Right cardiac atrium (tissue), 5 donors: ENCODE data around the gene POC1A. TPM values are rescaled to one million over a fixed set of nuclear protein-coding genes. Genes with fewer than 3 reads are reported as not detected.
"Not testable (repeated sequence)": the region's sequence is repeated elsewhere in the genome, so short reads cannot be mapped to it uniquely, and the experiment has no call there.

Experiments used
- ATAC-seq, 2 donors: fragments of 200-7000 bp; cut with Tn5 transposase; one replicate each; pipeline versions ENCODE4 v1.8.0 to v1.9.1; 2020; ENCODE audit warnings: moderate library complexity in 2 of 2, mild to moderate bottlenecking in 1 of 2
- DNase-seq, 3 donors: peaks; one replicate each; pipeline ENCODE4 v3.0.0-alpha.2; 2020
- H3K27ac ChIP-seq: one replicate; pipeline ENCODE4 v1.5.1; 2013; ENCODE audit warnings: mild to moderate bottlenecking, low read length, control low read depth, moderate library complexity
- H3K27me3 ChIP-seq: one replicate; pipeline ENCODE4 v1.6.1; 2013; ENCODE audit not compliant: control insufficient read depth, insufficient read depth
- H3K4me1 ChIP-seq: one replicate; pipeline ENCODE4 v1.6.1; 2013; ENCODE audit warnings: low read length; ENCODE audit not compliant: control insufficient read depth, insufficient read depth
- H3K4me3 ChIP-seq: one replicate; pipeline ENCODE4 v1.5.1; 2013; ENCODE audit warnings: low read length, control low read depth
- H3K9me3 ChIP-seq: one replicate; pipeline ENCODE4 v1.6.1; 2013; ENCODE audit warnings: low read length; ENCODE audit not compliant: control insufficient read depth
- WGBS: extraction: QIAGEN DNeasy Blood & Tissue Kit; methylation state at CpG from one replicate; pipeline ENCODE4 v1.1.7; 2013; 5-methylcytosine and 5-hydroxymethylcytosine counted together
- intact Hi-C, 4 donors: fragments of 100-400 bp; cut with DNase I; formaldehyde crosslinking; loops; one replicate each; pipeline versions ENCODE4 v1.11.0 to v1.14.0; 2022 to 2023
- polyA plus RNA-seq: library from polyadenylated mRNA; stranded (reverse); fragments of 200-250 nt; gene quantifications from one replicate; pipeline ENCODE4 v1.2.3, GENCODE V29; 2013
- total RNA-seq, 4 donors: library from RNA; stranded (reverse); fragmentation: NEBNext Ultra II Directional; extraction: Animal tissue kit (Norgen Biotek cat#: 25700); gene quantifications; one replicate each; pipeline ENCODE4 v1.2.1, GENCODE V29; 2021
- donor health status: healthy with polysubstance abuse.
- donor health status: DM: no; HTN: yes; CAD: no.
- donor health status: DM: no; HTN: no; CAD: no.
- donor health status: DM: no; HTN: yes; CAD: no; lungs with severe emphysema.
- donor health status: DM: yes; HTN: yes; CAD: no.

Gene POC1A
- total and polyA plus RNA-seq, 5 donors = 0.75 to 1.4 (median 1.2) TPM

DNA sequence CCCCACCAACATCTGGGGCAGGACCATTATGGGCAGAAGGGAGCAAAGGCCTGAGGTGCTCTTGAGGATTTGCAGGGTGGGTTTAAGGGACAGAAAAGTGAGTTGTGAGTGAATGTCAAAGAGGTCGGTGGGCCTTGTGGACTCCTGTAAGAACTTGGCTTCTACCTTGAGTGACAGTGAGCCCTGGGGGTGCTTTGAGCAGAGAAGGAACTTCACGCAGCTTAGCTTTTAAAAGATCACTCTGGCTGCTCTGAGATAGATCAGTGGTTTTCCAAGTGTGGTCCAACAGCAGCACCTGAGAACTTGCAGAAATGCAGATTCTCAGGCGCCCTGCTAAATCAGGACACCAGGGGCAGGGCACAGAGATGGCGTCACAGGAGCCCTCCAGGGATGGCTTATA lies 28.5 kb upstream of the POC1A start:
- H3K27me3 ChIP-seq = no peaks in the 10 kb centered on the region
- peaks cover 6% of the 10 kb centered on the region for H3K4me1 ChIP-seq
- ATAC-seq = no peak
- intact Hi-C loops = no loop called here
- 91% methylated on average over 4 of the region's 4 CpGs for WGBS
- no peaks in the 10 kb centered on the region for H3K9me3 ChIP-seq
- H3K4me3 ChIP-seq = no peak overlapping the region
- no peak for DNase-seq
- no peak overlapping the region for H3K27ac ChIP-seq

DNA sequence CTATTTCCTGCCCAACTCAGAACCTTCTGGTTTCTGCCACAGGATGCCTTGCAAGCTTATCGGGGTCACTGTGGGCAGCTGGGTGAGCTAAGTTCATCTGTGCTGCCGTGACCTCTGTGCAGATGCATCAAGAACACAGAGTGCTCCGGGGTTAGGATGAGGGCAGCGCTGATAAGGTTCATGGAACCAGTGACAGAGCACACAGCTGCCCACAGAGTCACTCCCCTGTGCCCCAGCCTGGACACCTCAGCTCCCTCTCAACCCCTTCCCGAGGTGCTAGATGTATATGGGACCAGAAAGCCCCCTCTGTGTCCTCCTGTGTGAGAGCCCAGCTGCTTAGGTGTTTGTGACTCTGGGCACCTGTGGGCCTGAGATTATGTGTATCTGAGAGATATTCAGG lies 28.0 kb upstream of the POC1A start:
- DNase-seq (no peak), ATAC-seq (peak in 1 of 2 donors; percentile 10)
- WGBS = 58% methylated on average over 5 of the region's 5 CpGs
- Histone ChIP-seq H3K9me3 (no peaks in the 10 kb centered on the region), H3K27ac (no peak overlapping the region), H3K4me1 (peaks cover 6% of the 10 kb centered on the region), H3K4me3 (no peak overlapping the region), H3K27me3 (no peaks in the 10 kb centered on the region)
- intact Hi-C loops = no loop called here

DNA sequence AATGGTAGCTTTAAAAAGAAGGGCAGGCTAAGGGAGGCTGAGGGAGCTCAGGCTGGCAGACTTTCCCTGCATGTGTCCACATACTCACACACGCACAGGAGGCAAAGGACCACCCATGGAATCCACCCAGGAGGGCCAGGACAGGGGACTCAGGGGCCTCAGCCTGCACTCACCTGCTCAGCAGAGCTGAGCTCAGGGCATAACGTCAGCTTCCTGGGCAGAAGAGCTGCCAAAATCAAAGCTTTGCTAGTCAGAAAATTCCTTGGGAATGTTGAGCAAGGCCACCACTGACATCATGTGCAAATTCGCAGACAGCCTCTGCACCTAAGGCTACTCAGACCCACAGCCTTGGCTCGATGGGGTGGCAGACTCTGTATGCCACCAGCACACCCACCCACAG lies 27.3 kb upstream of the POC1A start:
- ATAC-seq (peak in 1 of 2 donors; percentile 7), DNase-seq (no peak)
- Histone ChIP-seq H3K27ac (no peak overlapping the region), H3K4me1 (peaks cover 6% of the 10 kb centered on the region), H3K9me3 (no peaks in the 10 kb centered on the region), H3K4me3 (no peak overlapping the region), H3K27me3 (no peaks in the 10 kb centered on the region)
- intact Hi-C loops = no loop called here
- WGBS = 61% methylated on average over 4 of the region's 4 CpGs

DNA sequence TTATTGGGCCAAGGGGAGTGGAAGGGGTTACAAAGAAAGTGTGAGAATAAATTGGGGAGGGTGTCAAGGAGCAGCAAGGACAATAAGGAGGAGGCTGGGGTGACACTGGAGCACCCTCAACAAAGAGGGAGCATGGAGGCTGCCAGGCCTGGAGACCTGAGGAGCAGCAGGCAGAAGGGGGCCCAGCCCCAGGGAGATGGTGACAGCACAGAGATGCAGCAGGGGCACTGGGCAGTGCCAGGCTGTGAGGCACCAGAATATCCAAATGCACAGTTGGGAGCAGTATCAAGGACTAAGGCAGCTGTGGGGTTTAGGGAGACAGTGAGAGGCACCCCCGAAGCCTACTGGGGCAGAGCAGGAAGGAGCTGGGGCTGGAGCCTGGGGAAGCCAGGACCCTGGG lies 24.3 kb upstream of the POC1A start:
- Histone ChIP-seq H3K9me3 (no peaks in the 10 kb centered on the region), H3K4me1 (peaks cover 6% of the 10 kb centered on the region), H3K27ac (no peak overlapping the region), H3K27me3 (no peaks in the 10 kb centered on the region), H3K4me3 (no peak overlapping the region)
- no peak for ATAC-seq
- intact Hi-C loops = no loop called here
- 95% methylated on average over 1 of the region's 1 CpG for WGBS
- no peak for DNase-seq

DNA sequence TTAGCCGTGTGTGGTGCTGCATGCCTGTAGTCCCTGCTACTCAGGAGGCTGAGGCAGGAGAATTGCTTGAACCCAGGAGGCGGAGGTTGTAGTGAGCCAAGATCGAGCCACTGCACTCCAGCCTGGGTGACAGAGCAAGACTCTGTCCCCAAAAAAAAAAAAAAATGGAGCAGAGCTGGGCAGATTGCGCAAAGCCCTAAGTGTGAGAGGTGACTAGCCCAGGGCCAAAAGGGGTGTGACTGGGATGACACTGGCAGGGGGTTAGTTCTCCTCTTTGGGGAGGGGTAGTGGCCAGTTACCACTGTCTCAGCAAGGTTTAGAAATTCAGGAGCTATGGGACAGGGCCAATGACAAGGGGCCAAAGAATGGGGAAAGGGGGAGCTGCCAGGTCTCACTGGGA lies 23.9 kb upstream of the POC1A start:
- ATAC-seq, H3K9me3 ChIP-seq, H3K4me3 ChIP-seq, H3K27ac ChIP-seq, DNase-seq, intact Hi-C loops, H3K4me1 ChIP-seq, H3K27me3 ChIP-seq: not testable (repeated sequence)
- WGBS = 96% methylated on average over 4 of the region's 4 CpGs

DNA sequence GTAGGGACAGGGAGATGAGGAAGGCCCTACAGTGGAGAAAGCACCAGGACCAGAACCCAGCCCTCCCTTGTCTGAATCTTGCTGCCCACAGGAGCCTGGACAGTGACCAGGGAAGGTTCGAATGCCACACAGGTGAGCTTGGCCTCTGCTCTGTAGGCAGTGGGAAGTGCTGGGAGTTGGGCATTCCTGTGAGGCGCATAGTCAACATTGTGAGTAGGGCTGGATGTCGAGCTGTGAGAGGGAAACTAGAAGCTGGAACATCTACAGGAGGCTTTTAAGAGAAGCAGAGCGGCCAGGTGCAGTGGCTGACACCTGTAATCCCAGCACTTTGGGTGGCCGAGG lies 23.4 kb upstream of the POC1A start:
- H3K4me3 ChIP-seq = no peak overlapping the region
- DNase-seq = no peak
- H3K4me1 ChIP-seq = peaks cover 6% of the 10 kb centered on the region
- WGBS = 90% methylated on average over 5 of the region's 5 CpGs
- intact Hi-C loops = no loop called here
- no peak overlapping the region for H3K27ac ChIP-seq
- H3K27me3 ChIP-seq = no peaks in the 10 kb centered on the region
- no peak for ATAC-seq
- no peaks in the 10 kb centered on the region for H3K9me3 ChIP-seq

DNA sequence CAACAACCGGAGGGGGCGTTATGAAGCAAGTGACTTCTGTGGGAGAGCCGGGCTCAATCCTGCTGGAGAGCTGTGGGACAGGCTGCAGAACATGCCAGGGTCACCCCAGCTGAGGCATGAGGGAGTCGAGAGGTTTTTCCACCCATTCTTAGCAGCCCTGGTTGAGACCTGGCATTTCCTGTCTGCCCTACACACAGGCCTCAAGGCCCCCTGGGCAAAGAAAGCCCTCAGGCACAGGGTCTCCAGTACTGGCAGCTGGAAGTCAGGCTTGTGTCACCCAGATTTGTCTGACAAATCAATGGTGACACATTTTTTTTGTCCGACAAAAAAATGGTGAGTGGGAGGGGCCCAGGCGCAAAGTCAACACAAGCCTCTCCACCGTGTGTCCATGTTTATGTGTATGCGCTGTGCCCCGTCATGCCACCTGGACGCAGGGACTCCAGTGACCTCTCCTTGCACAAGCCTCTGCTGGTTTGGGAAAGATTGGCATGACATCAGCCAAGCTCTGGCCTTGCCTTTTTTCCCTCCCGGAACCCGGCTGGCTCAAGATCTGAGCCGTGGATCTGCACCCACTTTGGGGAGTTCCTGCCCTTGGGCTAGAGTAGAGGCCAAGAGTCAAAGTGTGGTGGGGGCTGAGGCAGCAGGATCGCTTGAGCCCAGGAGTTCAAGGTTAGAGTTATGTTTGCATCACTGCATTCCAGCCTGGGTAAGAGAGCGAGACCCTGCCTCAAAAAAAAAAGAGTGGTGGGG lies 22.9 kb upstream of the POC1A start:
- no peaks in the 10 kb centered on the region for H3K27me3 ChIP-seq
- peak; percentile 8 to 38 for ATAC-seq
- 74% methylated on average over 15 of the region's 15 CpGs for WGBS

DNA sequence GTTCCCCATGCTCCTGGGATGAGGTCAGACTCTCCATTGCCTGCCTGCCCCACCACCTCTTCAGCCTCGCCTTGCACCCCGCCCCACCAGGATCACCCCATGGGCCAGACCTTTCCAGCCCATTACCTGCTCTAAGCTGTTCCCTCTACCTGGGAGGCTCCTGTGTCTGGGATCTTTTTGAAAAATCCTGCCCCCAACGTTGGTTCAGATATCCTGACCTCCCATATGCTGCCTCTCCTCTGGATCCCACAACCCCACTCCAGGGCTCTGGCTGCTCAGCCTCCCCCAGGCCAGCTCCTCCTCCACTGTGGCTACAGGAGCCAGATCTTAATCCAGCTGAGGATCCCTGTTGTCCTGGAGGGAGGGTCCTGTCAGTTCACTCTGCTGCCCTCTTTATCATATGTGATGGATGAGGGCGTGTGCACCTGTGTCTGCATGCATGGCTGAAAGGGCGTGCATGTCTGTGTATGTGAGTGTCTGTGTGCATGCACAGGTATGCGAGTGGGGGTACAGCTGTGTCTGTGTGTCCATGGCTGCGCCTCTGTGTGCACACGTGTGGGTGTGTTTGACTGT lies 22.0 kb upstream of the POC1A start:
- no peak for ATAC-seq
- intact Hi-C loops = no loop called here
- Histone ChIP-seq H3K4me1 (no peaks in the 10 kb centered on the region), H3K27ac (no peak overlapping the region), H3K4me3 (no peak overlapping the region), H3K27me3 (no peaks in the 10 kb centered on the region), H3K9me3 (no peaks in the 10 kb centered on the region)
- 87% methylated on average over 8 of the region's 8 CpGs for WGBS
- no peak for DNase-seq

More for the DNA sequence above, 22.9 kb upstream of the POC1A start:
- Histone ChIP-seq H3K27ac (no peak overlapping the region), H3K4me3 (no peak overlapping the region), H3K9me3 (no peaks in the 10 kb centered on the region), H3K4me1 (peaks cover under 1% of the 10 kb centered on the region)
- DNase-seq = no peak
- intact Hi-C loops = no loop called here

DNA sequence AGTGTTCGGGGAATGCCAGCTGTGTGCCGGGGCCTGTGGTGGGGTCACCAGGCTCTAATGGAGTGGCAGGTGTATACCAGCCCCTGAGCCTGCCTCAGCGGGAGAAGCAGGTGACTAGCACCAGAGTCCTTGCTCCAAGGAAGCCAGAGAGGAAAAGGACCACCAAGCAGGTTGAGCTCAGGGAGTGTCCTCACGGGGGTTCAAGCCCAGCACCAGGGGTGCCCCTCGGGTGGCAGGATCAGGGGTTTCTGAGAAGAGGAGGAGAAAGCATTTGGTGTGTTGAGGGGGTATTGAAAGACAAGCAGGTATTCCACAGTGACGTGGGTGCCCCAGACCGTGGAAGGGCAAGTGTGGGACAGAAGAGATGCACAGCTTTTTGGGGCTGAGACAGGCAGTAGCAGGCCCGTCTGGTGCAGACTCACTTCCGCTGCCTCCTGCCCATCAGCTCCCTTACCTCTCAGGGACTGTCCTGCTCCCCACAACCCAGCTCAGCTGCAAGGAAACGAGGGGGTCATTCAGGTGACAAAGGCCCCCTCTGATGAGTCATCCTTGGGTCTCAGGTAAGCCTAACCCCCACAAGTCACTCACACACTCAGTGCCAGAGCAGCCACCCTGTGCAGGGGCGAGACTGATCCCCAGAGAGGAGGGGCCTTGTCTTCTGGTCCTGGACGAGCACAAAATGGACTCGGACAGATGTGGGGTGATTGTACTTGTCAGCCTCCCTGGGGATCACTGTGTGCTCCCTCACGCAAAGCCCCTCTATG lies 21.4 kb upstream of the POC1A start:
- intact Hi-C loops = no loop called here
- no peak overlapping the region for H3K27ac ChIP-seq
- H3K27me3 ChIP-seq = no peaks in the 10 kb centered on the region
- WGBS = 91% methylated on average over 14 of the region's 14 CpGs
- ATAC-seq (no peak), DNase-seq (no peak)
- H3K4me1 ChIP-seq = no peaks in the 10 kb centered on the region
- no peak overlapping the region for H3K4me3 ChIP-seq
- no peaks in the 10 kb centered on the region for H3K9me3 ChIP-seq

DNA sequence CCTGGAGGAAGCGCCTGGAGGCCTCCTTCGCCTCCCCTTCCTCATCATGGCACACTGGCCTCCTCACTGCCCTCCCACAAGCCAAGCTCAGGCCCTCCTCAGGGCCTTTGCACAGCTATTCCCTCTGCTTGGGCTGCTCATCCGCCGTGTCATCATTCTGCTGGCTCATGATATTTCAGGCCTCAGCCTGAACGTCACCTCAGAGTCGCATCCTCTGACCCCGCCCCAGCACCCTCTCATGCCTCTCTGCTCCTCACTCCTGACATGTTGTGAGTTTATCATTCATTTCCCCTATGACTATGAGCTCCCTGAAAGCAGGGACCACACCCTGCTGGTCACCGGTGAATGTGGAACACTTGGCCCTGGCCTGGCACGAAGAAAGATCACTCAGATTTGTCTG lies 20.7 kb upstream of the POC1A start:
- ATAC-seq = no peak
- DNase-seq = no peak
- H3K9me3 ChIP-seq = no peaks in the 10 kb centered on the region
- whole genome bisulfite sequencing = 83% methylated on average over 9 of the region's 9 CpGs
- H3K27me3 ChIP-seq = no peaks in the 10 kb centered on the region
- H3K4me3 ChIP-seq = no peak overlapping the region
- intact Hi-C loops = no loop called here
- no peak overlapping the region for H3K27ac ChIP-seq
- no peaks in the 10 kb centered on the region for H3K4me1 ChIP-seq

DNA sequence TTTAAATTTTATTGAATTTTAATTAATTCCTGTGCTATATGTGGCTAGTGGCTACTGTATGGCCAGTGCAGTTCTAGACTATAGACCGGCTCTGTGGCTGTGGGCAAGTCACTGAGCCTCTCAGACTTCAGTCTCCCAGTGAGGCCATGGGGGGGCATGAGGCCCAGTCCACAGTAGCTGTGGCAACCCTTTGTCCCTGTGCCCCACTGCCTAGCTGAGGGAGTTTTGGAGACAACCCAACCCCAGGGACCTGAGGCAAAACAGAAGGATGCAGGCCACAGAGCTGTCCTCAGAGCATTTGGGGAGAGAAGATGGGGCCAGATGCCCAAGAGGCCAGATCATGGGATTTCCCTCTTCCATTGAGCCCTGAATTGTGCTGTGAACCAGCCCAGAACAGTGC lies 18.9 kb upstream of the POC1A start:
- 96% methylated on average over 1 of the region's 1 CpG for WGBS

More for the DNA sequence above, 18.9 kb upstream of the POC1A start:
- DNase-seq (no peak), ATAC-seq (no peak)
- Histone ChIP-seq H3K4me1 (no peaks in the 10 kb centered on the region), H3K27ac (no peak overlapping the region), H3K27me3 (no peaks in the 10 kb centered on the region), H3K4me3 (no peak overlapping the region), H3K9me3 (no peaks in the 10 kb centered on the region)
- intact Hi-C loops = no loop called here
